Activated CD4-positive, CD25-positive, alpha-beta regulatory T cell treated with anti-CD3 and anti-CD28 coated beads, Interleukin-2, amount 50 U/mL, for 16 hours (primary cell): ENCODE results near the gene CCDC85C.

Experiments
- DNase-seq: peaks from one replicate; pipeline ENCODE4 v3.0.0-alpha.2; 2020; ENCODE audit warnings: low read depth, low spot score

Gene CCDC85C

DNA sequence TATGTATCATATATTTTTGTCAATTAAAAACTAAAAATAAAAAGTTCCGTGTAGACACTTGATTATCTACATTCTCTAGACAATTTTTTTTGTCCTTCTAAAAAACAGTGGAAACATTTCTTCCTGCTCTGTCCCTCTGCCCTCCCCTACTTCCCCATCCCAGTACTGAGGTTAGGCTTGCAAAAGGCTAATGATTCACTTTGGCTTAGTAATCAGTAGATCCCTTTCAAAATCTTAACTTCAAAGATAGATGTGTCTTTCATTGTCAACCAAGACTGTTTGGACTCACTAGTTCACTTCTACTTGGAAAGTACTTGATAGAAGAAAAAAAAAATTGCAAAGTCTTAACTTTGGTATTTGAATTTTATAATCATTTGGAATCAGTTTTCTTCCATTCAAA, 127.1 kb downstream of the CCDC85C start:
- DNase-seq: no peak

GRCh38 chr14:99475660-99476059, 128.3 kb downstream of the CCDC85C start:
- no peak for DNase-seq

- no peak for DNase-seq
Measured at GRCh38 chr14:99475179-99475578, 128.8 kb downstream of the CCDC85C start.

DNA sequence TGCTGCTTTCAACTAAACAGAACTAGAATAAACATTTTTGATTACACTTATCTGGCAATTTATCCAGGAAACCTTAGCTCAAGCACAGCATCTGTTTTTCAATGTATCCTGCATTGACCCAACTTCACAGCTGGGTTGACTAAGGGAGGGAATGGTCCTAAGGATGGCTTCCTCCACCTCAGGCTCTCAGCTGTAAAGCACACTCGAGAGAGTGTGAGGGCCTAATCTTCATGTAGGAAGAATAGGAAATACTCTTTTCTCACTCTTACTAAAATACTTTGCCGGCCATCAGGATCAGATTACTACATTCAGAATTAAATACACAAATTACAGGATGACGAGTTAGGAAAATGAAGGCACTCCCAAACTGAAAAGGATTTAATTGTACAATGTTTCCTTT, 130.5 kb downstream of the CCDC85C start:
- no peak for DNase-seq

DNA sequence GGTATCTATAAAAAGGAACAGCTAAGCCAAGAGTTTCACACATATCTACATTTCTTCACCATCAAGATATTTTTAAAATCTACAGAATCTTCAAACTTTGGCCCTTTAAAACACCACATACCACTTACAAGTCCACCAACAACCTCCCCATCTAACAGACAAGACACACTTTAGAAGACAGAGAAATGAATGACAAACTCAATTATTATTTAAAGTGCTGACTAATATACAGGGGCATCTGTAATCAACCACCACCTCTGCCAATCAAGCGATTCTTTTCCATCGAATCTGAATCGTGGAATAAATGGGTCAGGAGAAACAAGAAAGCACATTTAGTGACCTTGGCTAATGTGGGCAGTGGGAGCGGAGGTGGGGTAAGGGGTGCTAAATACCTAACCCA, 131.1 kb downstream of the CCDC85C start:
- DNase-seq: no peak

- no peak for DNase-seq
Measured at GRCh38 chr14:99471731-99472130, 132.3 kb downstream of the CCDC85C start.

- no peak for DNase-seq
Measured at GRCh38 chr14:99468836-99469592, 135.0 kb downstream of the CCDC85C start.

DNA sequence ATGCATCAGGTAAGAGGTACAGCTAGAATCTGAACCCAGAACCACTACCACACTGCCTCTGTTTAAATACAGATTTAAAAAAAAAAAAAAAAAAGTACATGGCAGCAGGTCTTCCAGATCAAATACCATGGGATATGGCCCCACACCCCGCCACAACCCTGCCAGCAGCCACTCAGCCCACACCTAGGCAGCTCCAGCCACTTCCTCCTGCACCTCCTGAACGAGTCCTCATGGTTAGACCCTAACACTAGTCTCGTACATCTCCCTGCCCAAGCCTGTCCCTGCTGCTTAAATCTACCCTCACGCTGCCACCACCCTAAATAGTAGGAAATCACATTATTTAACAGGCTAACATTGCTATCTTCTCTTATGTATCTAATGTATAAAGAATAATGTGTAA, 135.9 kb downstream of the CCDC85C start:
- no peak for DNase-seq

- DNase-seq: no peak
Measured at GRCh38 chr14:99467336-99468078, 136.5 kb downstream of the CCDC85C start.

DNA sequence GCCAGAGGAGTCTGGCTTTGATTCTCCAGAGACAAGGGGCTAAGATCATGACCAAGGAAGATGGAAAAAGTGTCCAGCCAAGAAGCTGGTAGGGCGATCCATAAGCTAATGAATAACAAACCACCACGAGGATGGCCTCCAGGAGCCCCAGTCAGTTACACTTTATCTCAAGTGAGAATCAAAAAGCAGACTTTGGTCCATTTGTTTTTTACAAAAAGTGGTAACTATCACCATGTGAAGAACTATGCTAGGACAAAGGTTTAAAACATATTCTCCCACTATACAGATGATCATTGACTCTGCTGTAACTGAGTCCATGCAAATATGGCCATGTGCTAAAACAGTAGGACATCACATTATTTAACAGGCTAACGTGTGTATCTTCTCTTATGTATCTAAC, 137.2 kb downstream of the CCDC85C start:
- no peak for DNase-seq

DNA sequence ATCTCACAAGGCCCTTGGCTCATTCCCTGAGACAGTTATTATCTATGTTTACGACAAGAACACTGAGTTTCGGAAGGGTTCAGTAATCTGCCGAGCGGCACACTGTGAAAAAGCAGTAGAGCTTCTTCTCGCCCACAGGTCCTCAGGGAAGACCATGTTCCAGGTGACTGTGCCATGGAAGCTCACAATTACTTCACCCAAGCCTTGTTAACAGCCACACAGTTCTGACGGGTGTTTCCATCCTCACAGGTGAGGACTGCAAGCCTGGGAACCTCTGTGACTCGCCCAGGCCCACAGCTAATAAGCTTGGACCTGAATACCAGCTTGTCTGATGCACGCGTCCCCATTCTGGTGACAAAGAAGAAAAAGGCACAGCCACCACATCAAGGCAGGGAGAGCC, 138.7 kb downstream of the CCDC85C start:
- no peak for DNase-seq

- DNase-seq: no peak
Measured at GRCh38 chr14:99463974-99464373, 140.0 kb downstream of the CCDC85C start.

- no peak for DNase-seq
Measured at GRCh38 chr14:99462210-99462609, 141.8 kb downstream of the CCDC85C start.

DNA sequence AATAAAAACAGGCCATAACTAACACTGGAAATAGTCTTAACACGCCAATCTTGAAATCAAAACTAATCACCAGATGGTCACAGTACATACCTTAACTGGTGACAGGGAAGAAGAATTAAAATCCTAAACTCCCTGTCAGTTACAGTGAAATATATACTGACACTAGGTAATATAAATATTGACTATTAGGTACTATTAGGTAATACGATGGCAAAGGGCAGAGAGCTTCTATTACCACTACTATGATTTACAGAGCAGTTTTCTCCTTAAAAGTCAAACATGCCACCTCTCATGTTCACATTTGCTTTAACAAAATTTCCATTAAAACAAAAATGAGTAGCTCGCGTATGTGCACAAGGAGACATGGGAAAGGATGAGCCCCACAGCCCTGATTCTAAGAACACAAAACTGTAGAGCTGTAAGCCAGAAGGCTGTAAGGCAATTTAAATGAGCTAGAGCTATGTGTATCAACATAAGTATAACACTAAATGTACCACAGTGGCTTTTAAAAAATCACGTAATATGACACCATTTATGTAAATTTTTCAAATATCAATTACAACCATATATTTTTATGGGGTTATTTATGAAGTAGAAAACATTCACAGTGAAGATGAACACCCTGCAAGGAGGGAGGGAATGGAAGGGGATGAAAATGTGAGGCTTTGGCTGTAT, 142.5 kb downstream of the CCDC85C start:
- no peak for DNase-seq

DNA sequence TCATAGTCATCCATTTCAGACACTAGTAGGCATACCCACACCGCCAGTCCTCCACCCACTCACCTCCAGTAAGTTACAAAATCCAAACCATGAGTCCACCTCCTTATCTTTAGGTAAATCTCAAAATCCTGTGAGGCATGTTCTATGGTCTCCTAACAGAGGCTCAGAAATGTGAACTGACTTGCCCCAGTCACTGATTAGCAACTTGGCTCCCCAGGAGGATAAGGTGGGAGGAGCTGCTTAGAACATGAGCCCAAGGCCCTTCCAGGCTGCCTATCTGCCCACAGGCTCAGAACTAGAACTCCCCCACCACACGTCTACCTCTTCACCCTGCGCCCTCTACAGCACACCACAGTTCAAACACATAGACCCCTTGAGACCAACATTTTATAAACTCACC, 143.2 kb downstream of the CCDC85C start:
- DNase-seq: no peak

GRCh38 chr14:99459481-99460100, 144.4 kb downstream of the CCDC85C start:
- no peak for DNase-seq

DNA sequence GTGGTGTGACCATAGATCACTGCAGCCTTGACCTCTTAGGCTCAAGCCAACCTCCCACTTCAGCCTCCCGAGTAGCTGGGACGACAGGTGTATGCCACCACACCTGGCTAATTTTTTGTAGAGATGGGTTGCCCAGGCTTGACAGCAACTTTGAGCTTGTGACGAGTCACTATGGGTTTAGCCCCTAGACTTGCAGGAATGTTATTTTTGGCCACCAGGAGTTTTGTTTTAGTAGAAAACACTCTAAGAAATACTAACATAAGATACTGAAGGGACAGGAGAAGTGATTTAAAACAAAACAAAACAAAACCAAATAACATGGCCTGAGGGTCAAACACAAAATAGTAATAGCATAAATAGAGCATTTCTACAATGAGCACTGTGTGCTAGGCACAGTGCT, 149.8 kb downstream of the CCDC85C start:
- no peak for DNase-seq

DNA sequence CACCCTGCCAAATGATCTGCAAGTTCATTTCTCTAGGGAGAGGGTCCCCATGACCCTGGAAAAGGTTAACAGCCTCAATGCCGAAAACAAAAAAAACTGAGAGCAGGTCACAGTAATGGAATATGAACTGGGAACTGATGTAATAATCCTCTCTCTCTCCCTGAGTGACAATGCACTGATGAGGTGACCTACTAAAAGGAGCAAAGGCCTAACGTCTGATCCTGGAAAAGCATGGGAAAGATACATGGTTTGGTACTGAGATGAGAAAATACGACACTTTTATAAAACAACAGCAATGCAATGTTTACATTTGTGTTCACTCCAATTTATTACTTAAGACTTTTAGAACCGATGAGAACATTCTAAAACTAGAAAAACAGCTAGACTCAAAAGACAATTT, 151.0 kb downstream of the CCDC85C start:
- DNase-seq: no peak

GRCh38 chr14:99451234-99451633, 152.8 kb downstream of the CCDC85C start:
- DNase-seq: no peak

GRCh38 chr14:99450266-99450665, 153.7 kb downstream of the CCDC85C start:
- DNase-seq: no peak
